GM21360 (cell line): Measurements from ENCODE around the gene PROX2.

Experiments used
- ATAC-seq: cut with Tn5 transposase; IDR thresholded peaks from one replicate; pipeline ENCODE4 v1.9.1; 2021; ENCODE audit warnings: mild to moderate bottlenecking, moderate library complexity; ENCODE audit not compliant: unreplicated experiment

Gene PROX2

DNA sequence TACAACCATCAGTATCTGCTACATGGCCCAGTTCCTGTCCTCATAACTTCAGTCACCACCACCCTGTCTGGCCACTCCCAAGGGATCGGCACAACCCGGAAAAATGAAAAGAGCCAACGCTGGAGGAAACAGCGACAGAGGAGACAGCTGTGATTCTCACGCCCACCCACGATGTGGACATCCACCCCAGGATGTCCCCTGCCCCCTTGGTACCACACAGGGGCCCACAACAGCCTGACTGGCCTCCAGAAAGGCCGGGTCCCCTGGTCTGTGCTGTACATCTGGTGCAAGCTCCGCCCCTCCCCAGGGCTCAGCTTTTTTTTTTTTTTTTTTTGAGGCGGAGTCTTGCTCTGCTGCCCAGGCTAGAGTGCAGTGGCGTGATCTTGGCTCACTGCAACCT is 34.6 kb upstream of the PROX2 start:
- no peak for ATAC-seq

DNA sequence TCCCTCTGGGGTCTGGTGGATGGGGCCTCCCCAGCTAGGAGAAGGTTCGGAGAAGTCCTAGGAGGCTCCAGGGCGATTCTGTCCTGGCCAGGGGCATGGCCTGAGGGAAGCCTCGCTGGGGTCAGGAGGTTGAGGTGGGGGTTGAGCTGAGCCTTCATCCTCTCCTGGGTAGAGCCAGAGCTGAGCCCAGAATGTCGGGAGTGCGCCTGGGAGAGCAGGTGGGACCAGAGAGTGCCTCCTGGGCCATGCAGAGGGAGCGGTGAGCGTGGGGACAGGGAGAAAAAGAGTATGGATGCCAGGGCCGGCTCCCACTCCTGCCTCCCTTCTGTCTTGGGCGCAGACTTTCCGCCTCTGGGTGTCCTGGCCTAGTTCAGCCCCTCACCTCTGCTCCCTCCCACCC is 34.0 kb upstream of the PROX2 start:
- no peak for ATAC-seq

- no peak for ATAC-seq
These were observed 33.6 kb upstream of the PROX2 start for GRCh38 chr14:74909501-74909900.

- no peak for ATAC-seq
These were observed 33.0 kb upstream of the PROX2 start for GRCh38 chr14:74908861-74909341.

- ATAC-seq: no peak
These were observed 31.8 kb upstream of the PROX2 start for GRCh38 chr14:74907744-74908143.

- no peak for ATAC-seq
These were observed 31.1 kb upstream of the PROX2 start for GRCh38 chr14:74906925-74907521.

GRCh38 chr14:74905595-74906142 is 29.7 kb upstream of the PROX2 start:
- no peak for ATAC-seq

DNA sequence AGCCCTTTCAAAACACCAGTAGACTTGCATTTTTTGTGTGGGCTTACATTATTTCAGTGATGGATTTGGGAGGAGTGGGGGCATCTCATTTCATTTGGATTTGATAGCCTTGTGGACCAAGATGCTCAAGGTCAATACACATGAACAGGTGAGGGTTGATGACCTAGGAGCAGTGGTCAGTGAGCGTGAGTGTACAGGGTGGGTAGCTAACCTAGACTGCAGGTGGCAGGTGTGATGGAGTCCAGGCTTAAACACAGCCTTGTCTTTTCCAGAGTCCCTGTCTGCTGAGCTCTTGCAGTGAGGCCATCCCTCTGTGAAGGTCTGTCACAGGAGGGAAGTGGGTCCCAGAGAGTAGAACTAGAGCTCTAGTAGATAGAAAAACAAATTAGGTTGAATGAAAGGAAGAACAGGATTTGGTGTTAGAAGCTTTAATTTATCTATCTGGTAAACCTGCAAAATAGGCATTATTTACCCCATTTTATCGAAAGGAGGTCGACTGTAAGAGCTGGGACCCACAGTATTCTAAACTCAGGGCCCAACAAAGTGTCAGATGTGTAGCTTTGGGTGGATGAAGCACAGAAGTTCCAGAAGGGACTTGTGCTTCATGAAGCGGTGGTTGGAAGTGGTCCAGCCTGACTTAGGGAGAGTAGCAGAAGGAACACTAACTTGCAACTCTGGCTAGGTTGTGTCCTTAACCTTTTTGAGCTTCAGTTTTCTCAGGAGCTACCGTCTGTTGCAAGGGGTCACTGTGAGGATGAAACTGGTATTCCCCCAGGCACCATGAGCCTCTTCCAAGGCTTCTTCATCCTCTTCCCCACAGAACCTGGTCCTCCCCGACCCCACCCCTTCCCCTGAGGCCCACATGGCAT is 28.9 kb upstream of the PROX2 start:
- ATAC-seq: no peak

GRCh38 chr14:74902941-74903705 is 27.2 kb upstream of the PROX2 start:
- ATAC-seq: no peak

GRCh38 chr14:74898694-74899093 is 22.7 kb upstream of the PROX2 start:
- no peak for ATAC-seq

DNA sequence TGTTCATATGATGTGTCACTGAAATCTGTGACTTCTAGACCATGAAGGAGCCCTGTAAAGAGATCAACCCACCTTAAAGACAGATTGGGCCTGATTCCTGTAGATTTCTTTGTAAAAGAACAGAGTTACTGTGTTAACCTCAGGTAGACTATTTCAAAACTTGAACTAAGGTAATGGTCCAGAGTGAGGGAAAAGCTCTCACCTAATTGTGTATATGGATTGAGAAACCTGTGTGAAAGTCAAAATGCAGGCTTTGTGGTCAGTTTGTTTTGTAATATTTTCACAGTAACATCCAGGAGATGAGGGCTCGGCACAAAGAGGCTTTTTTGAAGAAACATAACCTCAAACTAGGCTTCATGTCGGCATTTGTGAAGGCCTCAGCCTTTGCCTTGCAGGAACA is 22.1 kb upstream of the PROX2 start:
- ATAC-seq: no peak

- ATAC-seq: no peak
These were observed 21.7 kb upstream of the PROX2 start for GRCh38 chr14:74897642-74898041.

- ATAC-seq: no peak
These were observed 20.5 kb upstream of the PROX2 start for GRCh38 chr14:74896400-74896799.

DNA sequence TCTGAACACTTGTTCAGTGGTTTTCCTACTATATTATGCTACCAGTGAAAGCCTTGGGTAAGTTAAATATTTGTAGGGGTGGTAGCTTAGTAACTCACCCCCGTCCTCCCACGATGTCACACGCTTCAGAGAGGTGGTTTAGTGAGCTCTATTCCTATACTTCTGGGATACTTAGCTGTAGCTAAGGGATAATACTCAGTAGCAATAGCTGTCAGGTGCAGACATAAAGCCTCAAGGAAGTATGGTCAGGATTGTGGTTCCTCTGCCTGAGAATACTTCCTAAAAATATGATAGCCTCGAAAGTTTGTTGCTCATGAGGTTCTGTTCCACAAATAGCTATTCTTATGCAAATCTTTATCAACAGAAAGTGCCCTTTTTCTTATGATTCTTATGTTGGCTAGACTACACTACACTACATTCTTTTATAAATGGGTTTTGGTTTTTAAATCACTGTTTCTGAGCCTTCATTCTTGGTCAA is 17.7 kb upstream of the PROX2 start:
- ATAC-seq: peak; percentile 43

DNA sequence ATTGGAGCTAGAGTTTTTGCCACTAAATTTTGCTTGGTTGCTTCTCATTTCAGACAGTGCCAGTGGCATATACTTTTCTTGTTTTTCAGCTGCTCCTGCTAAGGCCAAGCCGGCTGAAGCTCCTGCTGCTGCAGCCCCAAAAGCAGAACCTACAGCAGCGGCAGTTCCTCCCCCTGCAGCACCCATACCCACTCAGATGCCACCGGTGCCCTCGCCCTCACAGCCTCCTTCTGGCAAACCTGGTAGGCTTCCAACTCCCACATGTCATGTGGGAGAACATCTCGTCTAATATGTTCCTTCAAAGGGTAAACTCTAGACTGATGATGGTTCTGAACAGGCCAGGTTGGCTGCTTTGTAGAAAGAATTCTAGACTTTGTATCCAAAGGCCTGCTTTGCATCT is 16.8 kb upstream of the PROX2 start:
- ATAC-seq: no peak

- no peak for ATAC-seq
These were observed 15.9 kb upstream of the PROX2 start for GRCh38 chr14:74891870-74892269.

DNA sequence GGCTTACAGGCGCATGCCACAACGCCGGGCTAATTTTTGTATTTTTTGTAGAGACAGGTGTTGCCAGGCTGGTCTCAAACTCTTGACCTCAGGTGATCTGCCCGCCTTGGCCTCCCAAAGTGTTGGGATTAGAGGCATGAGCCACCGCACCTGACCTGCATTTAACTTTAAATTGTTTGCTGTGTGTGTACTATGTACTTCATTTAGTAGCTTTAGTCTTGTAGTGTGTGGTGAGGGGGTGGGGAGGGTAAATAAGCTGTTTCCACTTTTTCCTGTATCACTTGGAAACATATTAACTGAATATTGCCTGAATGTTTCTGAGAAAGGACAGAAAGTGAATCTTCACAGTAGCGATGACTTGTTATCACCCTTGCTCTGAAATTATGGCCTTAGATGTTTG is 14.3 kb upstream of the PROX2 start:
- ATAC-seq: no peak

DNA sequence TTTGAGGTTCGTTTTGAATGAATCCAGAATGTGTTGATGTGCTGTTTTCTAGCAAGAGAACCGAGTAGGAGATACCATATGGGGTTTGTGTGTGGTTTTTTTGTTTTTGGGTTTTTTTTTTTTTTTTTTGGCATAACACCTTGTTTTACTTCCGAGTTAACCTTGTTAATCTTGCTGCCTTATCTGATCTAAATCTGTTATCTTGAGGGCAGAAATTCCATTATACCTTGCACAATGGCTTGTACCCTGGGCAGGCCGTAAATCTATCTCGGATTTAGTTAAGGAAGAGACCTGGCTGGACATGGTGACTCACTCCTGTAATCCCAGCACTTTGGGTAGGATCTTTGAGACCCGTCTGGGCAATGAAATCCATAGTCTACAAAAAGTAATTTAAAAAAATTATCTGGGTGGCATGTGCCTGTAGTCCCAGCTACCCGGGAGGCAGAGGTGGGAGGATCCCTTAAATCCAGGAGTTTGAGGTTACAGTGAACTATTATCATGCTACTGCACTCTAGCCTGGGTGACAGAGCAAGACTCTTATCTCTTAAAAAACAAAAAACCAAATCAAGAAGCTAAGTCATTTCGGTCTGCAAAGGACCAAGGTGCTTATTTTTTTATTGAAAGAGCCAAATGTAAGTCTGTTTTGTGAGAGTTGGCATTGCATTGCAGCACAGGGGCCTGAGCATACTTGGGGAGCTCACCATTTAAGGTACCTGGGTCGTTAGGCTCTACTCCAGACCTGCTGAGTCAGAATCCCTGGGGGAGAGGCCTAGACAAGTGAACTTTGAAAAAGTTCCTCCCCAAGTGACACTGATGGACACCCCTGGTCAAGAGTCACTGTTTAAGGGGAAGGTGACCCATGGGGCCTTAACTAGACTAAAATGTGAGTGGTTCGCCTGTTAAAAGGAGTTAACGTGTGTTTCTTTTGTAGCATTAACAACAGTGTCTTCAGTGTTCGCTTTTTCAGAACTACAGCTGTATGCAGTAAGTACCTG is 12.5 kb upstream of the PROX2 start:
- no peak for ATAC-seq

DNA sequence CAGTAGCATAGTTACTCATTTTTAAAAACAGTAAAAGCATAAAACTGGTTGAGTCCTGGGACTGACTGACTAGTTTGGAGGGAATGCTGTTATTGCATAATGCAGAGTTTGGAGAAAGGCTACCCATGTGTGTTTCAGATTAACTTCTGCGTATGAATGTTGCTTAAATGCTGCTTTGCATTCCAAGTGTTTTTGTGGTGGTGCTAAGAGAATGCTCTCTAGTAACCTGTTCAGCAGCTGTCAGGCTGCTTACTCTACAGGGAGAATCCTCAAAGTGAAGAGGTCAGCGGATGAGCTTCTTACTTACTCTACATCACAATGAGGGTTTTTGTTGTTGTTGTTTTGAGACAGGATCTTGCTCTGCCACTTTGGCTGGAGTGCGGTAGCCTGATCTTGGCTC is 10.1 kb upstream of the PROX2 start:
- ATAC-seq: no peak
